HG03108 (cell line): ENCODE data around the gene OVAAL.
"Not testable (repeated sequence)": the region's sequence is repeated elsewhere in the genome, so short reads cannot be mapped to it uniquely, and the experiment has no call there.

Experiments used
- ATAC-seq: cut with Tn5 transposase; IDR thresholded peaks from one replicate; pipeline ENCODE4 v1.9.1; 2021; ENCODE audit warnings: moderate library complexity; ENCODE audit not compliant: unreplicated experiment

OVAAL gene

DNA sequence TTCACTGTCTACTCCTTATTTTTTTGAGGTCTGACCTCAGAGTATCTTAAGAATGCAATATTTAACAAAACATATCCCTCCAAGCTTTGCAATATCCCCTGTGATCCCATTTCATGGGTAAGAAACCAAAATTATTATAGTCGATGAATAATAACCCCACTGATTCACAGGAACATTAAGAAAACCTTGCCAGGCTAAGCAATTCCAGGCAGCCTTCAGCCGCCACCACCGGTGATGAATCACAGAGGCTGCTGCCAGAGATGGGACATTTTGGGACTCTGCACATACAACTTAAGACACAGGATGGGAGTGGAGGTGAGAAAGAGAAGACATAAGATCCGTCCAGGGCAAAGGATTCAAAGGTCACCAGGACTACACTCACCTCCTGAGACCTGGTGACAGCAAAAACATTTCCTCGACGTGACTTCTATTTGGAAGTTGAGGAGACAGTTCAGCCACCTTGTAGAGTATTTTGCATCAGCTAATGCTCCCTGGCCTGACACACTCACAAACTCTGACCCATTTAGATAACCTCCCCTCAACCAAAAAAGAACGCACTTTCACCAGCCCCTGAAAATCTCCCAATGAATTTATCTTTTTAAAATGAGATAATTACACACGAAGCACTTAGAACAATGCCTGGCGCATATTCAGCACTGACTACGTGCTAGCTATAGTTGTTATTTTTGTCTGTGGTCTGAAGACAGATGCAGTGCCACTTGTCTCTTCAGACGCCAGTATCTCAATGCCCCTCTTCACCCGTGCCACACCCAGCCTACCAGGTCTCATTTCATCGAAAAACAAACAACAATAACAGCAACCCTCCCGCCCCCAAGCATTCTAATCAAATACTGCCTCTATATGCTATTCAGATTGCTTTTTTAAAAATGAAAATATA, 17.8 kb upstream of the OVAAL start:
- no peak for ATAC-seq

- no peak for ATAC-seq
These were observed 16.5 kb upstream of the OVAAL start for GRCh38 chr1:180542113-180542837.

GRCh38 chr1:180542838-180543145, 16.0 kb upstream of the OVAAL start:
- no peak for ATAC-seq

- no peak for ATAC-seq
These were observed 14.7 kb upstream of the OVAAL start for GRCh38 chr1:180544050-180544449.

GRCh38 chr1:180545991-180546390, 12.8 kb upstream of the OVAAL start:
- no peak for ATAC-seq

DNA sequence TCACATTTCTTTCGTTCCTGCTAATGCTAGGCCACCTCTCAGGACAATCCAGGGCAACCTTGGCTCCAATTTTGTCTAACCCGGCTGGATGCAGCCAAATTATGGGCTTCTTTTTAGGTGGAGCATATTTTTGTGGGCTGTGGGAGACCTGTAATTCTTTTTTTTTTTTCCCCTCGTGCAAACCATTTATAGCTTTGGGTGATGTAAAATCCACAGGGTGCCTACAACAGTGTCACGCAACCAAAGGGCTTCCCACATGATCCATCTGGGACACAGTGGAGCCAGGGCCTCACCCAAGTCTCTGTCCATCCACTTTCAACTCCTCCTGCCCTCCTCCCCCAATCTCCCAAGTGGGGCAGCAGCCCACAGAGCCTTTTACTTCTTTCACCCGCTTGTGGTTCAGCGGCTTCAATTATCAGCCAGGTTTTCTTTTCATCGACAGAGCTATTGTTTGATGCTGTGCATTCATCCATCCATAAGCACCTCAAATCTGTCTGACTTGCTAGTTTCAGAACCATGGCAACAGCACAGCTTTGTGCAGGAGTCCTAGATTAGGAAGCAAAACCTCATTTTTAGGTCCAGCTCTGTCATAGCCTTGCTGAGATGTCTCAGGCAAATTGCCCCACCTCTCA, 10.0 kb upstream of the OVAAL start:
- no peak for ATAC-seq

DNA sequence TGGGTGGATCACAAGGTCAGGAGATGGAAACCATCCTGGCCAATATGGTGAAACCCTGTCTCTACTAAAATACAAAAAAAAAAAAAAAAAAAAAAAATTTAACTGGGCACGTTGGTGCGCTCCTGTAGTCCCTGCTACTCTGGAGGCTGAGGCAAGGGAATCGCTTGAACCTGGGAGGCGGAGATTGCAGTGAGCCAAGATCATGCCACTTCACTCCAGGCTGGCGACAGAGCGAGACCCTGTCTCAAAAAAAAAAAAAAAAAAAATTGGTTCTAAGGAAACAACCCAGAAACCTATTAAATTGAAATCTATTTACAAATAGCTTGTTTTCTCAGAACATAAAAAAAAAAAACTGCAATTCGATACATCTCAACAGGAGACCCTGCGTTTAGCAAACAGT, 9.0 kb upstream of the OVAAL start:
- ATAC-seq, result not testable (repeated sequence)

DNA sequence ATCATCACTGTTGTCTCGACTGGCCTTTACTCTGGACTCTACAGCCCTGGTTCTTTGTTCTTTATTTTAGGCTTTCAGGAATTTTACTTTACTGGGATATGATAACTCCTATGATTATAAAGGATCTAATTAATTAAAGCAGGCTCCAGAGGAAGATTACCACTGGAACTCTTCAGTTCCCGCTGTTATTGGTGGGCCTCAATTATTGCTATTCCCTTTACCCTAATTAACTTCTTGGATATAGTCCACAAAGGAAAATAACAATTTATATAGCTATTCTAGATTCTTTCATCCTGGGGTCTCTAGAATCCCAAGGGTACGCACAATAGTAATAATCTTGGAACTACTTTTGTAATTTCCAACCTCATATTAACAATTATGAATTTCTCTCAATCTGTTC, 8.5 kb upstream of the OVAAL start:
- no peak for ATAC-seq

DNA sequence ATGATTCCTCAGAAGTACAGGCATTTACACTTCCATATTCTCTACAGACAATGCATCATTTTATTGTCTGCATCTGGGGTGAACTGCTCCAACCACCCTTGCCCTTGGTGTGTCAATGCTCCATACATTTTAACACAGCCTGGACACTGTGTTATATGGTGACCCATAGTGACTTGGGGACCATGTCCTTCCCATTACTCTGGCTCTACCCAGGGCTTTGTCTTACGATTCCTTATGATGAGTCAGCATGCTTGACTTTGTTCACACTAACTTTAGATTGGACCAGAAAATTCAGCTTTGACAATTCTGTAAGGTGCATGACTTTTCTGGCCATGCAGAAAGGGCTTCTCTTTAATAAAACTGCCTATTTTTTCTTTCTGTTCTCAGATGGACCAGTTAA, 6.8 kb upstream of the OVAAL start:
- ATAC-seq, result no peak

DNA sequence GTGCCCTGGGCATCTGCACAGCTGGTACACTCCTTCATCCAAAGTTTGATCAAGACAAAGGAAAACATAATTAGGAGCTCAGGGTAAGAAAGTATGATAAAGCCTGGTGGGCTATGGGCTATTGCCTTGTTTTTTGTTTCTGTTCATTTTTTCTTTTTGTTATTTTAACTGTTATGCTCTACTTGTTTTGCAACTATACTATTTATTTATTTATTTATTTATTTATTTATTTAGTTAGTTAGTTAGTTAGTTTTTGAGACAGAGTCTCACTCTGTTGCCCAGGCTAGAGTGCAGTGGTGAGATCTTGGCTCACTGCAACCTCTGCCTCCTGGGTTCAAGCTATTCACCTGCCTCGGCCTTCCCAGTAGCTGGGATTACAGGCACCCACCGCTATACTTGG, 5.7 kb upstream of the OVAAL start:
- not testable (repeated sequence) for ATAC-seq

DNA sequence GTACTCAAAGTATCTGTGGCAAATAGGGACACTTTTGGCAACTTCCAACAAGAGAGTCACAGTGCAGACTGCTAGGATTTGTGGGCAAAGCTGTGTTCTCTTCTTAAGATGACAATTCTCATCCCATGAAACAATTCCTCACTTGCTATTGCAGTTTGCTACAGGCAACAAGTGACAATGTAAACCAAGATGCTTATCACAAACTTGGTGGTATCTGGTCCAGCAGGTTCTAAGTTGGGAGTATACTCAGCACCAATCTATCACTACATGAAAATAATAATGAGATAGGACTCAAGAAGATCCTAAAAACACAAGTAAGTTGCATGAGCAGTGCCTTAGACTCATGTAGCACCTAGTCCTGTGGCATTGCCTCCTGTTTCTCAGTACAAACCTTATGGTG, 3.4 kb upstream of the OVAAL start:
- ATAC-seq, result no peak

GRCh38 chr1:180560200-180560867, 1.6 kb downstream of the OVAAL start:
- no peak for ATAC-seq

- no peak for ATAC-seq
These were observed 2.3 kb downstream of the OVAAL start for GRCh38 chr1:180560868-180561600.

- ATAC-seq, result no peak
These were observed 3.9 kb downstream of the OVAAL start for GRCh38 chr1:180562640-180563025.

- no peak for ATAC-seq
These were observed 4.5 kb downstream of the OVAAL start for GRCh38 chr1:180563026-180563827.

DNA sequence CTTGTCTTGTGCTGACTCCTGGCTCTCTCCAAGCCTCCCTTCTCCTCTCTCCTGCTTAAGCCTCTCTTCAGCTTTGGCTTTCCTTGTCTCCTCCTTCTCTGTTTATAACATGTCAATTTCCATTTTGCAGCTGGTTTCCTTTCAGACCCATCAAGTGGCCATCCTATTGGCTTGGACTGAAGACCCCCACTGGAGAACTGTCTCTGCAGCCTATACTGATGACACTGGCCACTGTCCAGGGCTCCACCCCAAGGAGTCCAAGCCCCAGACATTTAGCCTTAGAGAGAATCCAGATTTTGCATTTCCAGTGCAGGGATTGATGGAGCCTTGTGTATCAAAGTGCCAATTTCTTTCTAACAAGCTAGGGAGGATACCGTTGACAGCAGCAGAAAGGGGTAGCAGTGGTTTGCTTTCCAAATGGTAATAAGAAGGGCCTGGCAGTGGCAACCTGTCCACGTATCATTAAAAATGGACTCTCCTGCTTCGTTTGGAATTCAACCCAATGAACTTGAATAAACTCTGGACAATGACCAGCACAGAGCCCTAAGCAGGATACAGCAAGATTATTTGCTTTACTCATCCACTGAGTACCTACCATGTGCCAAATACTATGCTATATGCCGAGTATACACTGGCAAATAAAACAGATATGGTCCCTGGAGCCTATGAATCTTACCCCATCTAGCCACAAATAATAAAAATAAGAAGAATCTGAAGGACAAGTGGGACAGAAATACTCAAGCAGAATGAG, 6.5 kb downstream of the OVAAL start:
- ATAC-seq, result no peak

GRCh38 chr1:180566026-180566425, 7.3 kb downstream of the OVAAL start:
- ATAC-seq, result no peak

DNA sequence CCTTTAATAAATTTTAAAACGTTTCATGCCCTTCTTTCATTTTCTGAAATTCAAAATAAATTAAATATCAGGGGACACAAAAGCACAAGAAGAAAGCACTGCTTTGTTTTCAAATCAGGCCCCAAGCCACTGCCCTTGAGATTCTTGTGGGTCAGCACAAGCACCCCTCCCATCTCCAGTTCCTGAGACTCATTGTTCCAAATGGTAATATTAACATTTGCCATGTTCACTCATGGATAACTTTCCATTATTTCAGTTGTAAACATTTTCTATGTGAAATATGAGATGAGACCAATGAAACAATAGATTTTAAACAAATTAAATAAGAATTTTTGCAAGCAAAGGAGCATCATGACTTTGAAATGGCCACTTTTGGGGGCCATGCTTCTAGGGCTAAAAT, 7.7 kb downstream of the OVAAL start:
- no peak for ATAC-seq

- no peak for ATAC-seq
These were observed 8.9 kb downstream of the OVAAL start for GRCh38 chr1:180567654-180568053.
